Non-pigmented ciliary epithelial cell (primary cell): Measurements from ENCODE around the gene KIAA1191.
"Not testable (repeated sequence)": the region's sequence is repeated elsewhere in the genome, so short reads cannot be mapped to it uniquely, and the experiment has no call there.

Experiments
- DNase-seq: peaks from one replicate; pipeline ENCODE4 v3.0.0-alpha.2; 2010; ENCODE audit warnings: low read depth

The KIAA1191 gene

GRCh38 chr5:176361437-176362232, at the start of gene KIAA1191:
Gene KIAA1191 (minus strand): TSS chr5:176361764. CDS start chr5:176359508, 2,256 bp downstream.
- DNase-seq = peak; percentile 50

- no peak for DNase-seq
These were observed 49.1 kb upstream of the KIAA1191 start for GRCh38 chr5:176410486-176411180.

- no peak for DNase-seq
These were observed 48.2 kb upstream of the KIAA1191 start for GRCh38 chr5:176409765-176410164.

GRCh38 chr5:176408590-176408989, 47.0 kb upstream of the KIAA1191 start:
- no peak for DNase-seq

GRCh38 chr5:176408252-176408573, 46.6 kb upstream of the KIAA1191 start:
- not testable (repeated sequence) for DNase-seq

GRCh38 chr5:176407456-176408251, 46.1 kb upstream of the KIAA1191 start:
- no peak for DNase-seq

GRCh38 chr5:176406436-176407052, 45.0 kb upstream of the KIAA1191 start:
- DNase-seq = no peak

- DNase-seq = no peak
These were observed 44.3 kb upstream of the KIAA1191 start for GRCh38 chr5:176405656-176406435.

GRCh38 chr5:176401281-176402205, 40.0 kb upstream of the KIAA1191 start:
- no peak for DNase-seq

- no peak for DNase-seq
These were observed 39.0 kb upstream of the KIAA1191 start for GRCh38 chr5:176400382-176401156.

- DNase-seq = no peak
These were observed 36.3 kb upstream of the KIAA1191 start for GRCh38 chr5:176397736-176398420.

GRCh38 chr5:176396330-176396729, 34.8 kb upstream of the KIAA1191 start:
- DNase-seq = no peak

GRCh38 chr5:176394881-176395675, 33.5 kb upstream of the KIAA1191 start:
- no peak for DNase-seq

GRCh38 chr5:176394096-176394495, 32.5 kb upstream of the KIAA1191 start:
- DNase-seq = no peak

- DNase-seq = no peak
These were observed 31.0 kb upstream of the KIAA1191 start for GRCh38 chr5:176392526-176392925.

- DNase-seq = no peak
These were observed 30.4 kb upstream of the KIAA1191 start for GRCh38 chr5:176391999-176392398.

- DNase-seq = no peak
These were observed 29.9 kb upstream of the KIAA1191 start for GRCh38 chr5:176391479-176391878.
